Neural crest cell (in vitro differentiated cells): ENCODE results near the gene UFSP1. TPM values are rescaled to one million over a fixed set of nuclear protein-coding genes. Genes with fewer than 3 reads are reported as not detected.
A peak's percentile ranks its signal among the peaks of the same experiment; 100 is the strongest.

ENCODE experiments used
- DNase-seq: peaks from one replicate; pipeline ENCODE4 v3.0.0; 2021; ENCODE audit warnings: low read depth, mixed read lengths, low spot score
- H3K27ac Mint-ChIP-seq: one replicate; pipeline ENCODE4 v1.8.0; 2021; ENCODE audit warnings: mild to moderate bottlenecking, mixed read lengths; ENCODE audit not compliant: unreplicated experiment
- H3K27me3 Mint-ChIP-seq: 2 replicates; pipeline ENCODE4 v1.8.0; 2021; ENCODE audit warnings: low read depth, mild to moderate bottlenecking, mixed read lengths
- H3K36me3 Mint-ChIP-seq: 2 replicates; pipeline ENCODE4 v1.8.0; 2021; ENCODE audit warnings: low read depth, mild to moderate bottlenecking, mixed read lengths
- H3K4me1 Mint-ChIP-seq: 2 replicates; pipeline ENCODE4 v1.8.0; 2021; ENCODE audit warnings: mixed read lengths
- H3K4me3 Mint-ChIP-seq: one replicate; pipeline ENCODE4 v1.8.0; 2021; ENCODE audit warnings: mild to moderate bottlenecking, mixed read lengths
- H3K9me3 Mint-ChIP-seq: 2 replicates; pipeline ENCODE4 v1.8.0; 2021; ENCODE audit warnings: mixed read lengths
- CTCF ChIP-seq: fragments of 200-600 bp; sonication (generic); conservative IDR thresholded peaks from 2 replicates; pipeline ENCODE4 v1.5.0; 2021; ENCODE audit warnings: antibody characterized with exemption, mild to moderate bottlenecking
- total RNA-seq: library from RNA; stranded (reverse); gene quantifications from 2 replicates; pipeline ENCODE4 v1.2.1, GENCODE V29; 2021

UFSP1 gene
- total RNA-seq, 1 donor from 2014 or later: 4.6 TPM

GRCh38 chr7:100892364-100893317 is 3.1 kb upstream of the UFSP1 start:
- Mint-ChIP-seq H3K36me3 (peaks cover 4% of the 10 kb centered on the region), H3K4me1 (peaks cover 42% of the 10 kb centered on the region), H3K4me3 (peak overlapping the region; percentile 82), H3K27ac (no peak overlapping the region), H3K27me3 (peaks cover 44% of the 10 kb centered on the region), H3K9me3 (no peaks in the 10 kb centered on the region)
- no peak for DNase-seq
- no peak for TF ChIP-seq CTCF

- H3K4me3 Mint-ChIP-seq: peak overlapping the region; percentile 82
- peaks cover 38% of the 10 kb centered on the region for H3K27me3 Mint-ChIP-seq
- peaks cover 5% of the 10 kb centered on the region for H3K36me3 Mint-ChIP-seq
- peak overlapping the region; percentile 62 for H3K27ac Mint-ChIP-seq
- no peaks in the 10 kb centered on the region for H3K9me3 Mint-ChIP-seq
- peaks cover 48% of the 10 kb centered on the region for H3K4me1 Mint-ChIP-seq
- no peak for TF ChIP-seq CTCF
- DNase-seq: no peak
Measured at GRCh38 chr7:100891568-100892247, 2.2 kb upstream of the UFSP1 start.

GRCh38 chr7:100890653-100891567 is 1.4 kb upstream of the UFSP1 start:
- Mint-ChIP-seq H3K27ac (peak overlapping the region; percentile 62), H3K4me3 (peak overlapping the region; percentile 90), H3K4me1 (peaks cover 44% of the 10 kb centered on the region), H3K27me3 (peaks cover 32% of the 10 kb centered on the region), H3K9me3 (no peaks in the 10 kb centered on the region), H3K36me3 (peaks cover 12% of the 10 kb centered on the region)
- no peak for DNase-seq
- no peak for TF ChIP-seq CTCF

- DNase-seq: no peak
- Mint-ChIP-seq H3K4me3 (peak overlapping the region; percentile 90), H3K27ac (no peak overlapping the region), H3K4me1 (peaks cover 44% of the 10 kb centered on the region), H3K9me3 (no peaks in the 10 kb centered on the region), H3K27me3 (peaks cover 20% of the 10 kb centered on the region), H3K36me3 (peaks cover 23% of the 10 kb centered on the region)
- TF ChIP-seq CTCF: no peak
Measured at GRCh38 chr7:100888291-100888987, 1.1 kb downstream of the UFSP1 start.
